ENCODE data around the gene TRAPPC5.

GRCh38 chr19:7645656-7646425 lies 34.8 kb upstream of the TRAPPC5 start:
- TF ChIP-seq CTCF (IDR thresholded peaks at IDR 0.05) (no peak), POLR2A (IDR thresholded peaks at IDR 0.05) (no peak)
